Activated CD8-positive, alpha-beta memory T cell treated with anti-CD3 and anti-CD28 coated beads for 48 hours (primary cell): ENCODE measurements around the gene F2RL2.

ENCODE experiments used
- DNase-seq, 3 experiments: peaks; one replicate each; pipeline ENCODE4 v3.0.0-alpha.2; 2020; ENCODE audit warnings: low read depth in 2 of 3, low spot score in 2 of 3

The F2RL2 gene

DNA sequence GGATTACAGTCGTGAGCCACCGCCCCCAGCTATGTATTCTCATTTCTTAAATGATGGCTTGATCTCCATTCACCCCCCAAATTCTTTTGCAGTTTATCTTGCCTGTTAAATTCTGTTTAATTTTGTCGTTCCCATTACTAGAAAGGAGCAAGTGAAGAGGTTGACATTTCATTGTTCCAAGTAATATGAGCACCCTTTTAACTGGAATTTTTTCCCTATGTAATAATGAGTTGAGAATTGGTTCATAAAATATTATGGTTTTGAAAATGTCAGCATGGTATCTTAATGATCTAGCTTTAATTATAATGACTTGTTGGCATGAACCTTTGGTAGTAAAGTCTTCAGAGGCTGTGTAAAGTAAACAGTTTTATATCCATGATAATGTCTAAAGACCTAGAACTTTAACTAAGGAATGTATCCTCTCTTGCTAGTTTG lies 37.4 kb downstream of the F2RL2 start:
- DNase-seq, result no peak

- no peak for DNase-seq
These were observed 39.8 kb downstream of the F2RL2 start for GRCh38 chr5:76583163-76584047.

DNA sequence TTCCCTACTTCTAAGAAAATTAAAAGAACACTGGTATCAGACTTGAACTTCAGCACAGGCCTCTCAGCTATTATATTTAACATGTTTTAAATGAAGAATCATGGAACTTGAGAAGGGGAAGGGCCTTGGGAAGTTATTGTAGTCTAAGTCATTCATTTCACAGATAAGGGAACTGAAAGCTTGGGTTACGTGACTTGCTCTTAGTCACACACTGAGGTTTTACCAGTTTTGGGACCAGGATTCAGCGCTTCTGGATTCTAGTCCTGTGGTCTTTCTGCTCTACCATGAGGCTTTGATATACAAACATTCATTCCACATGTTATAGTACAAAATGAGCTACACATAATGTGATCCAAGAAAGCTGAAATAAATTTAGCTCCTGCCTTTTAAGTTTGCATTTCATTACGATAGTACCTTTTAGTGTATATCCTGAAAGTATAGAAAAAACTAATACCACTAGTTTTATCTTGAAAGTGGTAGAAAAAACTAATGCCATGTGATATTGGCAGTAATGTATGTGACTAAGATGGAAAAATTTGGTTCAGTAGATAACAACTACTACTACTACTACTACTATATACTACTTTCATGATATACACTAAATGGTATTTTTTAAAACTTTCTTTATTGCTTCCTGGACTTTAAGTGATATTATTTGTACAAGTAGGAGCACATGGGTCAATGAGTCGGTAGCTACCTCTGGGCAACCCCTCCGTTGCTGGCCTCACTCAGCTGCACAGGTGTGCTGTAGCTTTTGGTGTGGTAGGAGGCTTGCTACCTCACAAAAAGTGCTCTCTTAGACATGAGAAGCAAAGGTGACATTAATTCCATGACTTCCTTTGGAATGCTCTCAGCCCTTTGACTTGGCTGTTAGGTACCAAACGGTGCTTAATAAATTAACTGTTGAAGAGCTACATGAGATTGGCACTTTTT lies 40.7 kb downstream of the F2RL2 start:
- no peak for DNase-seq

- no peak for DNase-seq
These were observed 42.2 kb downstream of the F2RL2 start for GRCh38 chr5:76580981-76581380.

DNA sequence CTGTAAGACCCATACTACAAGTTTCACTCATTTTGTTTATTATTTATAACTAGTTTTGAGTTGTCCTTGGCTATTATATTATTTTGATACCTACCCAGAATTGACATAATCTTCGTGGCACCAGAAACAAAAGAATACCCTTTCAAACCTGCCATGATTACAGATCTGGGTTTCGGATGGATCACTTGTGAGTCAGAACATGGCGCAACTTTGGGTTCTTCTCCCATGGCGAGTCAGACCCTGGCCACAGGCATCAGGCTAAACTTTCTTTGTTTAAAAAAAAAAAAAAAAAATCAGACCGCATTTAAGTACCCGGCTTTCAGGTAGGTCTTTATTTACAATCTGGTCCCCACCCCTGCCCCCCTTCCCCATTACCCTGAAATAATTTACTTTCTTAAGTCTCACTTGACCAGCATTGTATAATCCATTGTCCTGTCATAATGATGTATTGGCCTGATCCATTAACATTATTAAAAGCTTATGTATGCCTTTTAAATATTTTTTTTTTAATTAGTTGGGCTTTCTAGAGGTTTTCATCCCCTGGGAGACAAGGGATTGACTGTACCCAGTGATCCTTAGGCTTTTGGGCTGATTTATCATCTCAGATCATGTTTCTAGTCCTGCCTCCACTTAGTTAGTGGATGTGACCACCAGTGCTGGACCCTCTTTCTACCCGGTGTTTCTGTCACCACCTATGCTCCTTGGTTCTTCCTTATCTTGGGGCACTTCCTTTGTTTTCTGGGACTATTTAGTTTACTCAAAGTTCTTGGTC lies 43.9 kb downstream of the F2RL2 start:
- DNase-seq, result no peak

- no peak for DNase-seq
These were observed 46.2 kb downstream of the F2RL2 start for GRCh38 chr5:76576996-76577395.

- DNase-seq, result no peak
These were observed 46.8 kb downstream of the F2RL2 start for GRCh38 chr5:76576450-76576849.

GRCh38 chr5:76571559-76571958 lies 51.6 kb downstream of the F2RL2 start:
- DNase-seq, result no peak

DNA sequence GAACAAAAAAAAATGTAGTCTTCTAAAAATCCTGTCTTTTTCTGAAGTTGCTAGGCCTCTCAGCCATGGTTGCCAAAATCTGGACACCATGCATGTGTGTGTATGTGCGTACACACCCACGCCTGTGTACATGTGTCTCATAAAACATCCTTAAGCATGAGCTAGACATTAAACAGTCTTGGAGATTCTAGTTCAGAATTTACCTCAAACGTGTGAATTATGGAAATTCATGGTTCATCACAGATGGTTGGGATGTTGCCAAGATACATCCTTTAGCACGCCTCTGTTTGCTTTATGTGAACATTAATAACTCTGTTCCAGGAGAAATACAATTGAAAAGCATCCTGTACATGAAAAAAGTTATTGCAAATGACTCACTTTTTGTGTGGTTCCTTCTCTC lies 53.0 kb downstream of the F2RL2 start:
- DNase-seq, result no peak
